HEK293T (cell line): ENCODE data around the gene CDCA5.

Experiments
- ARNT ChIP-seq: fragments of 450-650 bp; IDR thresholded peaks from 2 replicates; pipeline ENCODE4 v1.6.1; 2017; ENCODE audit warnings: mild to moderate bottlenecking
- BHLHE40 ChIP-seq: fragments of 450-650 bp; IDR thresholded peaks from 2 replicates; pipeline ENCODE4 v1.6.1; 2016; ENCODE audit warnings: mild to moderate bottlenecking, moderate library complexity, borderline replicate concordance
- ELF4 ChIP-seq: fragments of 450-650 bp; IDR thresholded peaks from 2 replicates; pipeline ENCODE4 v1.6.1; 2017; ENCODE audit warnings: antibody characterized with exemption
- FOXA1 ChIP-seq: fragments of 450-650 bp; IDR thresholded peaks from 2 replicates; pipeline ENCODE4 v1.6.1; 2016; ENCODE audit warnings: mild to moderate bottlenecking
- FOXK2 ChIP-seq: fragments of 450-650 bp; IDR thresholded peaks from 2 replicates; pipeline ENCODE4 v1.6.1; 2016; ENCODE audit warnings: mild to moderate bottlenecking
- FOXM1 ChIP-seq: fragments of 450-650 bp; IDR thresholded peaks from 2 replicates; pipeline ENCODE4 v1.6.1; 2017; ENCODE audit warnings: mild to moderate bottlenecking, borderline replicate concordance
- HDGF ChIP-seq: fragments of 450-650 bp; IDR thresholded peaks from 2 replicates; pipeline ENCODE4 v1.6.1; 2017; ENCODE audit warnings: antibody characterized with exemption, borderline replicate concordance
- LEF1 ChIP-seq: fragments of 450-650 bp; IDR thresholded peaks from 2 replicates; pipeline ENCODE4 v1.6.1; 2017; ENCODE audit warnings: mild to moderate bottlenecking, borderline replicate concordance
- NFRKB ChIP-seq: fragments of 450-650 bp; IDR thresholded peaks from 2 replicates; pipeline ENCODE4 v1.6.1; 2016; ENCODE audit warnings: mild to moderate bottlenecking, moderate library complexity
- SP1 ChIP-seq: fragments of 450-650 bp; IDR thresholded peaks from 2 replicates; pipeline ENCODE4 v1.6.1; 2017
- SUZ12 ChIP-seq: fragments of 450-650 bp; IDR thresholded peaks from 2 replicates; pipeline ENCODE4 v1.6.1; 2016; ENCODE audit warnings: mild to moderate bottlenecking
- TARDBP ChIP-seq: fragments of 450-650 bp; IDR thresholded peaks from 2 replicates; pipeline ENCODE4 v1.6.1; 2016
- ZNF384 ChIP-seq: fragments of 450-650 bp; IDR thresholded peaks from 2 replicates; pipeline ENCODE4 v1.6.1; 2016
- TF ChIP-seq, protein P1 (sequence below): fragments of 450-650 bp; IDR thresholded peaks from 2 replicates; pipeline ENCODE4 v1.6.1; 2016

DNA sequence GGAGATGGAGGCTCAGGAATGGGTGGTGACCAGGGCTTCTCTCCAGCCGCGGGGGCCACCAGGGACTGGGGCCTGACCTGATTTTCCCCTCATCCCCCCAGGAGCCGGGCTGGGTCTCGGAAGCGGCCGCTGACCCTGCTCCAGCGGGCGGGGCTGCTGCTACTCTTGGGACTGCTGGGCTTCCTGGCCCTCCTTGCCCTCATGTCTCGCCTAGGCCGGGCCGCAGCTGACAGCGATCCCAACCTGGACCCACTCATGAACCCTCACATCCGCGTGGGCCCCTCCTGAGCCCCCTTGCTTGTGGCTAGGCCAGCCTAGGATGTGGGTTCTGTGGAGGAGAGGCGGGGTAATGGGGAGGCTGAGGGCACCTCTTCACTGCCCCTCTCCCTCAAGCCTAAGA is 4.0 kb upstream of the CDCA5 start:
- TF ChIP-seq FOXM1: no peak
- TF ChIP-seq, protein P1, sequence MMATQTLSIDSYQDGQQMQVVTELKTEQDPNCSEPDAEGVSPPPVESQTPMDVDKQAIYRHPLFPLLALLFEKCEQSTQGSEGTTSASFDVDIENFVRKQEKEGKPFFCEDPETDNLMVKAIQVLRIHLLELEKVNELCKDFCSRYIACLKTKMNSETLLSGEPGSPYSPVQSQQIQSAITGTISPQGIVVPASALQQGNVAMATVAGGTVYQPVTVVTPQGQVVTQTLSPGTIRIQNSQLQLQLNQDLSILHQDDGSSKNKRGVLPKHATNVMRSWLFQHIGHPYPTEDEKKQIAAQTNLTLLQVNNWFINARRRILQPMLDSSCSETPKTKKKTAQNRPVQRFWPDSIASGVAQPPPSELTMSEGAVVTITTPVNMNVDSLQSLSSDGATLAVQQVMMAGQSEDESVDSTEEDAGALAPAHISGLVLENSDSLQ: no peak
- TF ChIP-seq NFRKB: no peak
- no peak for TF ChIP-seq SP1
- no peak for TF ChIP-seq TARDBP
- TF ChIP-seq ZNF384: no peak
- TF ChIP-seq FOXA1: no peak
- TF ChIP-seq FOXK2: no peak
- no peak for TF ChIP-seq BHLHE40
- TF ChIP-seq SUZ12: no peak
- TF ChIP-seq HDGF: no peak
- no peak for TF ChIP-seq LEF1
- no peak for TF ChIP-seq ARNT
- no peak for TF ChIP-seq ELF4
